GM23338 (cell line): ENCODE measurements around the gene GFOD1. TPM values are rescaled to one million over a fixed set of nuclear protein-coding genes. Genes with fewer than 3 reads are reported as not detected.

Source experiments
- ATAC-seq: fragments of 200-7000 bp; cut with Tn5 transposase; 3 replicates; pipeline ENCODE4 v1.9.1; 2020
- DNase-seq: peaks from one replicate; pipeline ENCODE4 v3.0.0-alpha.2; 2015; ENCODE audit warnings: low spot score
- H2AFZ ChIP-seq: fragments of 200-600 bp; sonication (generic); 2 replicates; pipeline ENCODE4 v1.8.0; 2016; ENCODE audit warnings: antibody characterized with exemption, mild to moderate bottlenecking, moderate library complexity
- H3F3A ChIP-seq: fragments of 200-600 bp; sonication (generic); replicated peaks from 2 replicates; pipeline ENCODE4 v1.8.0; 2017; ENCODE audit warnings: antibody characterized with exemption, mixed run types, low read depth
- H3K27ac ChIP-seq: fragments of 200-600 bp; sonication (generic); 2 replicates; pipeline ENCODE4 v1.6.1; 2016; ENCODE audit warnings: low read depth
- H3K27me3 ChIP-seq: fragments of 200-600 bp; sonication (generic); 2 replicates; pipeline ENCODE4 v1.8.0; 2016; ENCODE audit warnings: mild to moderate bottlenecking, mixed run types, moderate library complexity; ENCODE audit not compliant: insufficient read depth
- H3K36me3 ChIP-seq: fragments of 200-600 bp; sonication (generic); 2 replicates; pipeline ENCODE4 v1.8.0; 2016; ENCODE audit warnings: mild to moderate bottlenecking; ENCODE audit not compliant: insufficient read depth
- H3K4me1 ChIP-seq: fragments of 200-600 bp; sonication (generic); 2 replicates; pipeline ENCODE4 v1.8.0; 2016; ENCODE audit warnings: mild to moderate bottlenecking, moderate library complexity; ENCODE audit not compliant: insufficient read depth
- H3K4me2 ChIP-seq: fragments of 200-600 bp; sonication (generic); 2 replicates; pipeline ENCODE4 v1.7.1; 2017; ENCODE audit warnings: mixed run types
- H3K4me3 ChIP-seq: fragments of 200-600 bp; sonication (generic); 2 replicates; pipeline ENCODE4 v1.6.1; 2016; ENCODE audit warnings: mixed run types
- H3K79me2 ChIP-seq: fragments of 200-600 bp; sonication (generic); replicated peaks from 2 replicates; pipeline ENCODE4 v1.8.0; 2017; ENCODE audit warnings: mild to moderate bottlenecking; ENCODE audit not compliant: insufficient read depth
- H3K9me2 ChIP-seq: fragments of 200-600 bp; sonication (generic); 2 replicates; pipeline ENCODE4 v1.8.0; 2017; ENCODE audit not compliant: insufficient read depth
- H4K20me1 ChIP-seq: fragments of 200-600 bp; sonication (generic); replicated peaks from 2 replicates; pipeline ENCODE4 v1.8.0; 2017; ENCODE audit warnings: mild to moderate bottlenecking; ENCODE audit not compliant: insufficient read depth
- H3K27ac Mint-ChIP-seq: 2 replicates; pipeline ENCODE4 v1.8.0; 2020; ENCODE audit warnings: inconsistent platforms, mild to moderate bottlenecking, moderate library complexity, mixed read lengths
- H3K27me3 Mint-ChIP-seq: 3 replicates; pipeline ENCODE4 v1.8.0; 2022; ENCODE audit warnings: low read depth, mild to moderate bottlenecking, moderate library complexity, mixed read lengths, inconsistent platforms; ENCODE audit not compliant: insufficient read depth, poor library complexity
- H3K36me3 Mint-ChIP-seq: 3 replicates; pipeline ENCODE4 v1.8.0; 2021; ENCODE audit warnings: low read depth, mild to moderate bottlenecking, inconsistent platforms, moderate library complexity, mixed read lengths
- H3K4me1 Mint-ChIP-seq: 3 replicates; pipeline ENCODE4 v1.8.0; 2020; ENCODE audit warnings: mild to moderate bottlenecking, inconsistent platforms, mixed read lengths
- H3K4me3 Mint-ChIP-seq: 3 replicates; pipeline ENCODE4 v1.8.0; 2021; ENCODE audit warnings: moderate library complexity, mild to moderate bottlenecking, inconsistent platforms, mixed read lengths
- H3K9me3 Mint-ChIP-seq: 3 replicates; pipeline ENCODE4 v1.8.0; 2020; ENCODE audit warnings: moderate library complexity, mild to moderate bottlenecking, inconsistent platforms, mixed read lengths
- CREB1 ChIP-seq: fragments of 250-450 bp; sonication (Bioruptor Pico); IDR thresholded peaks from 2 replicates; pipeline ENCODE4 v1.5.0; 2020; ENCODE audit warnings: low read depth, mild to moderate bottlenecking, moderate library complexity
- EZH2 ChIP-seq: fragments of 200-600 bp; sonication (generic); IDR thresholded peaks from one replicate; pipeline ENCODE4 v1.8.0; 2017; ENCODE audit warnings: antibody characterized with exemption, mild to moderate bottlenecking, low read depth; ENCODE audit not compliant: unreplicated experiment
- EZH2phosphoT487 ChIP-seq: fragments of 200-600 bp; sonication (generic); IDR thresholded peaks from one replicate; pipeline ENCODE4 v1.8.1; 2018; ENCODE audit warnings: antibody characterized with exemption; ENCODE audit not compliant: unreplicated experiment
- JUNB ChIP-seq: IDR thresholded peaks from one replicate; pipeline ENCODE4 v1.6.1; 2016; ENCODE audit warnings: antibody characterized with exemption; ENCODE audit not compliant: unreplicated experiment
- NANOG ChIP-seq: IDR thresholded peaks from 2 replicates; pipeline ENCODE4 v1.6.1; 2016; ENCODE audit warnings: antibody characterized with exemption, borderline replicate concordance
- POLR2AphosphoS5 ChIP-seq: IDR thresholded peaks from 2 replicates; pipeline ENCODE4 v1.6.1; 2016; ENCODE audit warnings: antibody characterized with exemption, low read depth
- STAT1 ChIP-seq: IDR thresholded peaks from one replicate; pipeline ENCODE4 v1.6.1; 2016; ENCODE audit warnings: antibody characterized with exemption; ENCODE audit not compliant: unreplicated experiment
- ZNF114 ChIP-seq: fragments of 250-450 bp; sonication (Bioruptor Pico); IDR thresholded peaks from 2 replicates; pipeline ENCODE4 v1.5.0; 2020; ENCODE audit warnings: mild to moderate bottlenecking, moderate library complexity
- ZNF331 ChIP-seq: fragments of 250-450 bp; sonication (Bioruptor Pico); IDR thresholded peaks from 2 replicates; pipeline ENCODE4 v1.5.0; 2020; ENCODE audit warnings: low read depth, mild to moderate bottlenecking, moderate library complexity
- polyA plus RNA-seq: library from polyadenylated mRNA; unstranded; fragments of >200 nt; fragmentation: Nextera tagmentation; extraction: Ambion mirVana; gene quantifications from 2 replicates; pipeline ENCODE4 v1.2.1, GENCODE V29; 2016
- total RNA-seq: library from RNA; depleted of rRNA; stranded (reverse); fragments of >200 nt; shearing (Covaris generic); gene quantifications from 2 replicates; pipeline ENCODE4 v1.2.3, GENCODE V29; 2014
- TF ChIP-seq, protein P1 (sequence below), 2 experiments: fragments of 200-600 bp in 1 of 2; sonication (generic) in 1 of 2; conservative IDR thresholded peaks; 2 replicates each; pipeline versions ENCODE4 v1.5.1 to v1.6.1; 2016 to 2017; ENCODE audit warnings: antibody characterized with exemption in 2 of 2, low read depth in 2 of 2, mild to moderate bottlenecking in 2 of 2, moderate library complexity in 1 of 2
- TF ChIP-seq, protein P2 (sequence below): IDR thresholded peaks from 2 replicates; pipeline ENCODE4 v1.6.1; 2016; ENCODE audit warnings: antibody characterized with exemption
- TF ChIP-seq, protein P3 (sequence below): fragments of 250-450 bp; sonication (Bioruptor Pico); IDR thresholded peaks from 2 replicates; pipeline ENCODE4 v1.5.0; 2020; ENCODE audit warnings: mild to moderate bottlenecking, moderate library complexity
- TF ChIP-seq, protein P4 (sequence below): IDR thresholded peaks from one replicate; pipeline ENCODE4 v1.6.1; 2018; ENCODE audit warnings: antibody characterized with exemption; ENCODE audit not compliant: unreplicated experiment

The GFOD1 gene
- total and polyA plus RNA-seq, 2 experiments from 2014 or later = 4.9 to 12.8 TPM

DNA sequence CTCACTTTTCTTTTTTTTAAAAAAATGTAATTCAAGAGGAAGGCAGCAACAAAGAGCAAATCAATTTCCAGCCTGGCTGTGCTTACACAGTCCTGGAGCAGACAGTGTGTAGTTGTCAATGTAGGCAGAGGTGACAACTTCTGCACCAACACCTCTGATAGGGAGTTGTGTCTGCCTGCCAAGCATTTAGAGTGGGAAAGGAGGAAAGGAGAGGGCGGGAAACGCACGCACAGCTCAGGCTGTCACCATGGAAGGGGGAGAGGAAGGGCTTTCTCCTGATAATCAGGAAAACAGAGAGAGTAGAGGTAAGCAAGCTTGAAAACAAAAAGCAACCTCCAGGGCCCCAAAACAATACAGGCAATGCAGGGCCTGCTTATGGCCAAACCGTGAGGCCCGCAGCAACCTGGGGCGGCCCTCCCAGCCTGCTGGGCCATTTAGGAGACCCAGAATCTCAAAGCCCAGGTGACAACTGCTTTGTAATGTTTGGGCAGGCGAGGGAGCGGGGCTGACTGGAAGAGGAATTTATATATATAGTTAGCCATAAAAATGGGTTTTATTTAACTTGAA lies 41.5 kb upstream of the GFOD1 start:
- 0 out of 2 replicates have a peak overlapping the region, but pooled peaks have one; percentile 26 for H3K27ac ChIP-seq
- no peak overlapping the region for H3K4me3 Mint-ChIP-seq
- peak overlapping the region; percentile 12; the same call in 1 of the 2 replicates for H3K27ac Mint-ChIP-seq

More for the DNA sequence above, 41.5 kb upstream of the GFOD1 start:
- no peaks in the 10 kb centered on the region for H4K20me1 ChIP-seq
- peak overlapping the region; percentile 93; the same call in 1 of the 2 replicates for H2AFZ ChIP-seq
- Mint-ChIP-seq H3K36me3 (no peaks in the 10 kb centered on the region), H3K27me3 (peaks cover 3% of the 10 kb centered on the region), H3K4me1 (peaks cover 28% of the 10 kb centered on the region), H3K9me3 (no peaks in the 10 kb centered on the region)
- H3K4me1 ChIP-seq = peaks cover 24% of the 10 kb centered on the region
- H3K9me2 ChIP-seq = no peaks in the 10 kb centered on the region; the same call in 1 of the 2 replicates
- no peaks in the 10 kb centered on the region for H3K27me3 ChIP-seq
- no peaks in the 10 kb centered on the region for H3K79me2 ChIP-seq
- TF ChIP-seq NANOG (no peak), EZH2phosphoT487 (no peak), JUNB (no peak), EZH2 (no peak), POLR2AphosphoS5 (no peak), ZNF331 (CRISPR knock-in tag) (no peak), STAT1 (no peak), CREB1 (CRISPR knock-in tag) (no peak), ZNF114 (CRISPR knock-in tag) (no peak)
- TF ChIP-seq, protein P1, sequence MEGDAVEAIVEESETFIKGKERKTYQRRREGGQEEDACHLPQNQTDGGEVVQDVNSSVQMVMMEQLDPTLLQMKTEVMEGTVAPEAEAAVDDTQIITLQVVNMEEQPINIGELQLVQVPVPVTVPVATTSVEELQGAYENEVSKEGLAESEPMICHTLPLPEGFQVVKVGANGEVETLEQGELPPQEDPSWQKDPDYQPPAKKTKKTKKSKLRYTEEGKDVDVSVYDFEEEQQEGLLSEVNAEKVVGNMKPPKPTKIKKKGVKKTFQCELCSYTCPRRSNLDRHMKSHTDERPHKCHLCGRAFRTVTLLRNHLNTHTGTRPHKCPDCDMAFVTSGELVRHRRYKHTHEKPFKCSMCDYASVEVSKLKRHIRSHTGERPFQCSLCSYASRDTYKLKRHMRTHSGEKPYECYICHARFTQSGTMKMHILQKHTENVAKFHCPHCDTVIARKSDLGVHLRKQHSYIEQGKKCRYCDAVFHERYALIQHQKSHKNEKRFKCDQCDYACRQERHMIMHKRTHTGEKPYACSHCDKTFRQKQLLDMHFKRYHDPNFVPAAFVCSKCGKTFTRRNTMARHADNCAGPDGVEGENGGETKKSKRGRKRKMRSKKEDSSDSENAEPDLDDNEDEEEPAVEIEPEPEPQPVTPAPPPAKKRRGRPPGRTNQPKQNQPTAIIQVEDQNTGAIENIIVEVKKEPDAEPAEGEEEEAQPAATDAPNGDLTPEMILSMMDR (conservative IDR thresholded peaks at IDR 0.05; ENCODE audit: low read depth in 2 of 2) = no peak
- TF ChIP-seq, protein P2, sequence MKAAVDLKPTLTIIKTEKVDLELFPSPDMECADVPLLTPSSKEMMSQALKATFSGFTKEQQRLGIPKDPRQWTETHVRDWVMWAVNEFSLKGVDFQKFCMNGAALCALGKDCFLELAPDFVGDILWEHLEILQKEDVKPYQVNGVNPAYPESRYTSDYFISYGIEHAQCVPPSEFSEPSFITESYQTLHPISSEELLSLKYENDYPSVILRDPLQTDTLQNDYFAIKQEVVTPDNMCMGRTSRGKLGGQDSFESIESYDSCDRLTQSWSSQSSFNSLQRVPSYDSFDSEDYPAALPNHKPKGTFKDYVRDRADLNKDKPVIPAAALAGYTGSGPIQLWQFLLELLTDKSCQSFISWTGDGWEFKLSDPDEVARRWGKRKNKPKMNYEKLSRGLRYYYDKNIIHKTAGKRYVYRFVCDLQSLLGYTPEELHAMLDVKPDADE = no peak
- TF ChIP-seq, protein P3, sequence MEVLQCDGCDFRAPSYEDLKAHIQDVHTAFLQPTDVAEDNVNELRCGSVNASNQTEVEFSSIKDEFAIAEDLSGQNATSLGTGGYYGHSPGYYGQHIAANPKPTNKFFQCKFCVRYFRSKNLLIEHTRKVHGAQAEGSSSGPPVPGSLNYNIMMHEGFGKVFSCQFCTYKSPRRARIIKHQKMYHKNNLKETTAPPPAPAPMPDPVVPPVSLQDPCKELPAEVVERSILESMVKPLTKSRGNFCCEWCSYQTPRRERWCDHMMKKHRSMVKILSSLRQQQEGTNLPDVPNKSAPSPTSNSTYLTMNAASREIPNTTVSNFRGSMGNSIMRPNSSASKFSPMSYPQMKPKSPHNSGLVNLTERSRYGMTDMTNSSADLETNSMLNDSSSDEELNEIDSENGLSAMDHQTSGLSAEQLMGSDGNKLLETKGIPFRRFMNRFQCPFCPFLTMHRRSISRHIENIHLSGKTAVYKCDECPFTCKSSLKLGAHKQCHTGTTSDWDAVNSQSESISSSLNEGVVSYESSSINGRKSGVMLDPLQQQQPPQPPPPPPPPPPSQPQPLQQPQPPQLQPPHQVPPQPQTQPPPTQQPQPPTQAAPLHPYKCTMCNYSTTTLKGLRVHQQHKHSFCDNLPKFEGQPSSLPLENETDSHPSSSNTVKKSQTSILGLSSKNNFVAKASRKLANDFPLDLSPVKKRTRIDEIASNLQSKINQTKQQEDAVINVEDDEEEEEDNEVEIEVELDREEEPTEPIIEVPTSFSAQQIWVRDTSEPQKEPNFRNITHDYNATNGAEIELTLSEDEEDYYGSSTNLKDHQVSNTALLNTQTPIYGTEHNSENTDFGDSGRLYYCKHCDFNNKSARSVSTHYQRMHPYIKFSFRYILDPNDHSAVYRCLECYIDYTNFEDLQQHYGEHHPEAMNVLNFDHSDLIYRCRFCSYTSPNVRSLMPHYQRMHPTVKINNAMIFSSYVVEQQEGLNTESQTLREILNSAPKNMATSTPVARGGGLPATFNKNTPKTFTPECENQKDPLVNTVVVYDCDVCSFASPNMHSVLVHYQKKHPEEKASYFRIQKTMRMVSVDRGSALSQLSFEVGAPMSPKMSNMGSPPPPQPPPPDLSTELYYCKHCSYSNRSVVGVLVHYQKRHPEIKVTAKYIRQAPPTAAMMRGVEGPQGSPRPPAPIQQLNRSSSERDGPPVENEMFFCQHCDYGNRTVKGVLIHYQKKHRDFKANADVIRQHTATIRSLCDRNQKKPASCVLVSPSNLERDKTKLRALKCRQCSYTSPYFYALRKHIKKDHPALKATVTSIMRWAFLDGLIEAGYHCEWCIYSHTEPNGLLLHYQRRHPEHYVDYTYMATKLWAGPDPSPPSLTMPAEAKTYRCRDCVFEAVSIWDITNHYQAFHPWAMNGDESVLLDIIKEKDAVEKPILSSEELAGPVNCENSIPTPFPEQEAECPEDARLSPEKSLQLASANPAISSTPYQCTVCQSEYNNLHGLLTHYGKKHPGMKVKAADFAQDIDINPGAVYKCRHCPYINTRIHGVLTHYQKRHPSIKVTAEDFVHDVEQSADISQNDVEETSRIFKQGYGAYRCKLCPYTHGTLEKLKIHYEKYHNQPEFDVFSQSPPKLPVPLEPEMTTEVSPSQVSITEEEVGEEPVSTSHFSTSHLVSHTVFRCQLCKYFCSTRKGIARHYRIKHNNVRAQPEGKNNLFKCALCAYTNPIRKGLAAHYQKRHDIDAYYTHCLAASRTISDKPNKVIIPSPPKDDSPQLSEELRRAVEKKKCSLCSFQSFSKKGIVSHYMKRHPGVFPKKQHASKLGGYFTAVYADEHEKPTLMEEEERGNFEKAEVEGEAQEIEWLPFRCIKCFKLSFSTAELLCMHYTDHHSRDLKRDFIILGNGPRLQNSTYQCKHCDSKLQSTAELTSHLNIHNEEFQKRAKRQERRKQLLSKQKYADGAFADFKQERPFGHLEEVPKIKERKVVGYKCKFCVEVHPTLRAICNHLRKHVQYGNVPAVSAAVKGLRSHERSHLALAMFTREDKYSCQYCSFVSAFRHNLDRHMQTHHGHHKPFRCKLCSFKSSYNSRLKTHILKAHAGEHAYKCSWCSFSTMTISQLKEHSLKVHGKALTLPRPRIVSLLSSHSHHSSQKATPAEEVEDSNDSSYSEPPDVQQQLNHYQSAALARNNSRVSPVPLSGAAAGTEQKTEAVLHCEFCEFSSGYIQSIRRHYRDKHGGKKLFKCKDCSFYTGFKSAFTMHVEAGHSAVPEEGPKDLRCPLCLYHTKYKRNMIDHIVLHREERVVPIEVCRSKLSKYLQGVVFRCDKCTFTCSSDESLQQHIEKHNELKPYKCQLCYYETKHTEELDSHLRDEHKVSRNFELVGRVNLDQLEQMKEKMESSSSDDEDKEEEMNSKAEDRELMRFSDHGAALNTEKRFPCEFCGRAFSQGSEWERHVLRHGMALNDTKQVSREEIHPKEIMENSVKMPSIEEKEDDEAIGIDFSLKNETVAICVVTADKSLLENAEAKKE (CRISPR knock-in tag) = no peak
- TF ChIP-seq, protein P4, sequence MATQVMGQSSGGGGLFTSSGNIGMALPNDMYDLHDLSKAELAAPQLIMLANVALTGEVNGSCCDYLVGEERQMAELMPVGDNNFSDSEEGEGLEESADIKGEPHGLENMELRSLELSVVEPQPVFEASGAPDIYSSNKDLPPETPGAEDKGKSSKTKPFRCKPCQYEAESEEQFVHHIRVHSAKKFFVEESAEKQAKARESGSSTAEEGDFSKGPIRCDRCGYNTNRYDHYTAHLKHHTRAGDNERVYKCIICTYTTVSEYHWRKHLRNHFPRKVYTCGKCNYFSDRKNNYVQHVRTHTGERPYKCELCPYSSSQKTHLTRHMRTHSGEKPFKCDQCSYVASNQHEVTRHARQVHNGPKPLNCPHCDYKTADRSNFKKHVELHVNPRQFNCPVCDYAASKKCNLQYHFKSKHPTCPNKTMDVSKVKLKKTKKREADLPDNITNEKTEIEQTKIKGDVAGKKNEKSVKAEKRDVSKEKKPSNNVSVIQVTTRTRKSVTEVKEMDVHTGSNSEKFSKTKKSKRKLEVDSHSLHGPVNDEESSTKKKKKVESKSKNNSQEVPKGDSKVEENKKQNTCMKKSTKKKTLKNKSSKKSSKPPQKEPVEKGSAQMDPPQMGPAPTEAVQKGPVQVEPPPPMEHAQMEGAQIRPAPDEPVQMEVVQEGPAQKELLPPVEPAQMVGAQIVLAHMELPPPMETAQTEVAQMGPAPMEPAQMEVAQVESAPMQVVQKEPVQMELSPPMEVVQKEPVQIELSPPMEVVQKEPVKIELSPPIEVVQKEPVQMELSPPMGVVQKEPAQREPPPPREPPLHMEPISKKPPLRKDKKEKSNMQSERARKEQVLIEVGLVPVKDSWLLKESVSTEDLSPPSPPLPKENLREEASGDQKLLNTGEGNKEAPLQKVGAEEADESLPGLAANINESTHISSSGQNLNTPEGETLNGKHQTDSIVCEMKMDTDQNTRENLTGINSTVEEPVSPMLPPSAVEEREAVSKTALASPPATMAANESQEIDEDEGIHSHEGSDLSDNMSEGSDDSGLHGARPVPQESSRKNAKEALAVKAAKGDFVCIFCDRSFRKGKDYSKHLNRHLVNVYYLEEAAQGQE = no peak
- no peaks in the 10 kb centered on the region for H3F3A ChIP-seq
- peak overlapping the region; percentile 15; the same call in 1 of the 2 replicates for H3K4me2 ChIP-seq
- H3K4me3 ChIP-seq = no peak overlapping the region
- ATAC-seq (peak; percentile 79), DNase-seq (no peak)
- no peaks in the 10 kb centered on the region for H3K36me3 ChIP-seq
